Muscle of back (tissue), 13 donors: ENCODE measurements around the gene FGF11. TPM values are rescaled to one million over a fixed set of nuclear protein-coding genes. Genes with fewer than 3 reads are reported as not detected.

Experiments
- DNase-seq, 3 donors: peaks; one replicate each; pipeline versions ENCODE4 v3.0.0 to v3.0.0-alpha.2; 2013
- long read RNA-seq, 9 donors: transcript quantifications; one replicate each; lab custom pipeline, GENCODE V29; 2026
- polyA plus RNA-seq, 10 donors: library from polyadenylated mRNA; unstranded; fragments of 120-200 nt; gene quantifications; one replicate each; pipeline ENCODE4 v1.2.1, GENCODE V29; 2013; ENCODE audit not compliant: insufficient read length in 10 of 10

The FGF11 gene
- 1 to 10 TPM; 1.3 to 5.1 (median 3.1) TPM for polyA plus RNA-seq
- long read RNA-seq, donor 1: 0 reads
- long read RNA-seq, donor 2, partial matches to known transcripts: 0 of 1 reads
- long read RNA-seq, donor 2, other reads (novel, unspliced or antisense): 0 of 1 reads
- long read RNA-seq, donor 3: 0 reads
- long read RNA-seq, donor 4: 0 reads
- long read RNA-seq, donor 5: 0 reads
- long read RNA-seq, donor 6: 0 reads
- long read RNA-seq, donor 7: 0 reads
- long read RNA-seq, donor 8: 0 reads
- long read RNA-seq, donor 9: 0 reads

- peak in 1 of 3 donors; percentile 42 for DNase-seq
Observed at GRCh38 chr17:7439462-7440112, at the start of gene FGF11. FGF11 (plus strand) TSS chr17:7439512; CDS start chr17:7439621, 109 bp downstream.

- no peak for DNase-seq
Observed at GRCh38 chr17:7389924-7390910, 49.1 kb upstream of the FGF11 start.

GRCh38 chr17:7391307-7391706 lies 48.0 kb upstream of the FGF11 start:
- no peak for DNase-seq

GRCh38 chr17:7392696-7393612 lies 46.4 kb upstream of the FGF11 start:
- no peak for DNase-seq

- DNase-seq: no peak
Observed at GRCh38 chr17:7393613-7394451, 45.5 kb upstream of the FGF11 start.

GRCh38 chr17:7394452-7395191 lies 44.7 kb upstream of the FGF11 start, which contains the start of gene PLSCR3:
PLSCR3 (minus strand) TSS chr17:7394525; CDS start chr17:7394110, 415 bp downstream.
- peak; percentile 81 to 95 (median 89) for DNase-seq

- DNase-seq: no peak
Observed at GRCh38 chr17:7396147-7396546, 43.2 kb upstream of the FGF11 start.

- no peak for DNase-seq
Observed at GRCh38 chr17:7398612-7399011, 40.7 kb upstream of the FGF11 start.

GRCh38 chr17:7403043-7403726 lies 36.1 kb upstream of the FGF11 start:
- no peak for DNase-seq

- no peak for DNase-seq
Observed at GRCh38 chr17:7403727-7403976, 35.7 kb upstream of the FGF11 start.

GRCh38 chr17:7403977-7404736 lies 35.2 kb upstream of the FGF11 start, which contains the start of gene TMEM256:
TMEM256 (minus strand) TSS chr17:7404097; CDS start chr17:7404084, 13 bp downstream.
- DNase-seq: peak; percentile 99 to 100 (median 99)

- DNase-seq: peak in 1 of 3 donors; percentile 65
Observed at GRCh38 chr17:7404737-7405349, 34.5 kb upstream of the FGF11 start.

GRCh38 chr17:7405350-7406234 lies 33.7 kb upstream of the FGF11 start:
- DNase-seq: peak in 2 of 3 donors; percentile 46 to 84

GRCh38 chr17:7406235-7406825 lies 33.0 kb upstream of the FGF11 start:
- peak in 1 of 3 donors; percentile 33 for DNase-seq

- no peak for DNase-seq
Observed at GRCh38 chr17:7407082-7407481, 32.2 kb upstream of the FGF11 start.
